GM18505 (cell line): ENCODE results near the gene MYO3B.

Source experiments
- ATAC-seq: cut with Tn5 transposase; IDR thresholded peaks from one replicate; pipeline ENCODE4 v1.9.1; 2021; ENCODE audit not compliant: unreplicated experiment
- POLR2A ChIP-seq: IDR thresholded peaks from 4 replicates; pipeline ENCODE4 v1.6.1; 2011; ENCODE audit warnings: borderline replicate concordance; ENCODE audit not compliant: insufficient read depth, insufficient read length; ENCODE audit errors: extremely low read depth

Gene MYO3B

DNA sequence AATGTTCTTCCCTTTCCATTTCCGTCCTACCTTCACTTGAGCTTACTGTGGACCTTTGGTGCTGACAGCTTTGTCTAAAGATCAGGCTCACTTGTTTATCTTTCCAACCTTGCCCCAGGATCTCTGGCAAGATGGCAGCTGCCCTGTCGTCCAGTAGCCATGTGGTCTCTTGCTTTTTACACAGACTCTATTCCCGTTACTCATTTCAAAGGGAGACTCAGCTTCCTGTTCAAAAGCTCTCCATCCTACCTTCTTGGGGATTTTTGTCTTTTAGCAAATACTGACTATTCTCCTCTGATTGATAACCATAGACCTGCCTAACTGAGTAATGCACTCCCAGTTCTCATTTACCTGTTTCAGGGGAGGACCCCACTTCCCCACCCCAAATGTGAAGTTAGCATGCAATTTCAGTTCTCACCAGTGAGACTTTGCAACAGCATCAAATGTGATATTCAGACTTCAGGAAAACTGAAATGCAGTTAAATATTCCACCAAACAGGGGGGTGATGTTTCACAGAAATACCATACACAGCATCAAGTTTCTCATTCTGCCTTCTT lies 184.4 kb downstream of the MYO3B start:
- TF ChIP-seq POLR2A, result no peak

DNA sequence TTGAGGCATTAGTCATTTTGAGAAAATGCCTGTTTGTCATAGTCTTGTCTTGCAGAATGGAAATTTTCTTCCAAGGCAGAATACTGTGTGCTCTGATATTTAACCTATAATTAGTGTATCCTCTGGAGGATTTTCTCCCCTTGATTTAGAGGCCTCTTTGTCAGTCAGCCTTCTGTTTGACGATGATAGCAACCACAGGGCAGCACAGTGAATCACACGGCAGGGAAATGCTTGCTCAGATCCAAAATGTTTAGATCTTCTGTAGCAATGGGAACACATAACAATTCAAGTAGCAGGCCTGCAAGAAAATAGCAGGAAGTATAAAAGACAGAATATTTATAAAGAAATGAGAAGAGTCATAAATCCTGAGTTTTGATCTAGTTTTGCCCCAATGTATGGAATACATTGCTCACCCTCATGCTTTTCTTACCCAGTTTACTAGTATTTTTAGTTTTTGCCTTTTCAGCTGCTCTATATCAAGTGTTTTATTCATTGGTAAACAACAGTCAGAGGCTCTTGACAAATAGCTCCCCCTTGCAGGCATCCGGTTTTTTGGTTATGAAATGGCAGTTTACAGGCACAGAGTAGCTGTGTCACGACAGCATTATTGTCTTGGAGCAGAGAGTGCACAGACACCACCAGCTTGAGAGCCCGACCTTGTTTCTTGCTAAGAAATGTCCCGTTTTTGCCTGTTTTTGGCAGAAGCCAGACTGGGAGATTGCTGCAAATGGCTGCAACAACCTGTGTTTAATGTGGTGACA lies 185.1 kb downstream of the MYO3B start:
- no peak for ATAC-seq
- TF ChIP-seq POLR2A, result no peak

More for the DNA sequence above, 184.4 kb downstream of the MYO3B start:
- no peak for ATAC-seq

DNA sequence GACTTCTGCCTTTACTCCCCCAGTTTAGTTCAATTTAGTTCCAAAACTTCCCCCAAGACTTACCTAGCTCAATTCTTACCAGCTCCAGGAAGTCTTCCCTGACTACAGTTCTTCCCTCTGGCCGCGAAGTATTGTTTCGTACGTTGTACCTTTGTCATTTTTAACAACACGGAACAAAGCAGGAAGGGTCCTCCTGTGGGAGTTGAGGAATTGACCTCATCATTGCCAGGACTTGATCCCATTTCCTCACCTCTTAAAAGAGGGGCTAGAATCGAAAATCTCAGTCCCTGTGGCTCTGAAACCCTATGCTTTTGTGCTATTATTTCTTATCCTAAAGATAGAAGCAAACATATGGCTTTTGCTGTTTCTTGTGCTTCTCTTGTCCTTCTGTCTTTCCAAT lies 187.1 kb downstream of the MYO3B start:
- no peak for ATAC-seq
- no peak for TF ChIP-seq POLR2A

DNA sequence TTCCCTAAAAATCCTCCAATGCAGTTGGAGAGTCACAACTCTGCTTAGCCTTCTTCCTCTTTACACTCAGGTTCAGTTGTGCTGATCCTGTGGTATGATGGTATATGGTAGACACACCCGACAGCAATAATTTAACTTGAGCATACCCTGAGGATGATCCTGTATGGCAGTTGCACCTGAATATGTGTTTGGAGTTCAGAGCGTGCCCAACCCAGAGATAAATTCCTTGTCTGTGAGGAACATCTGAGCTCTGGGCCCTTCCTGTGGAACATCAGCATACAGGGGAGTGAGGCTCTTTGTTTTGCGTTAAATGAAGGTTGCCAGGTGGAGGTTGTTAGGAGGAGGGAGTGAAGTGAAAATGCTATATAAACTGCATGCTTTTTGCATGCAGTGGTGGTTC lies 187.7 kb downstream of the MYO3B start:
- no peak for ATAC-seq
- no peak for TF ChIP-seq POLR2A

DNA sequence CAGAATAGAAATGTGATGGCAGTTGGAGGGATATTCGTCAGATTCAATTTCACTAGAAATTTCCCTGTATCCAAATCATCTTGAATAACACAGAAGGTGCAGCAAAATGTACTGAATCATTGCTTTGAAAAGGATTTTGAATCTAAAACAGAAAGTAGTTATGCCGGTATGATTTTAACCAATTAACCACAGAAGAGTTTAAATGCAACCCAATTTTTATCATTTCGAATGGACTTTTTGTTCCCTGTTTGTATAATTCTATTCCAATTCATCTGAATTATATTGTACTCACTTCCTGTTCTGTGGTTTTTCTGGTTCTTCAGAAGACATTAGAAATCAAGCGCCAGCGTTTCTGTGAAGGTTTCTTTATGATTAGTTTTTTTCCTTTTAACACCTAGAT lies 190.4 kb downstream of the MYO3B start:
- no peak for ATAC-seq
- no peak for TF ChIP-seq POLR2A

DNA sequence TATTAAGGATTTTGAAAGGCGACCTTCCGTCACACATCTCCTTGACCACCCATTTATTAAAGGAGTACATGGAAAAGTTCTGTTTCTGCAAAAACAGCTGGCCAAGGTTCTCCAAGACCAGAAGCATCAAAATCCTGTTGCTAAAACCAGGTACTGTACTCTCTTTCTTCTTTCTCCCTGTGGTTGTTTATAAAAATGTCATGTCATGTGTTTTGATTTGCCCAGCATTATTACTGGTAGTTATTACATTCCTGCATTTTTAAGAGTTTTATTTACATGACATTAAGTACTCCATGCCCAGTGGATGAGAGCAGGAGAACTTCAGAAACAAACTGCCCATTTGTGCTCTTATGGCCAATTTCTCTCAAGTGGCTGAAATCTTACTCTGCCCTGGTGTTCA lies 191.3 kb downstream of the MYO3B start:
- no peak for ATAC-seq

DNA sequence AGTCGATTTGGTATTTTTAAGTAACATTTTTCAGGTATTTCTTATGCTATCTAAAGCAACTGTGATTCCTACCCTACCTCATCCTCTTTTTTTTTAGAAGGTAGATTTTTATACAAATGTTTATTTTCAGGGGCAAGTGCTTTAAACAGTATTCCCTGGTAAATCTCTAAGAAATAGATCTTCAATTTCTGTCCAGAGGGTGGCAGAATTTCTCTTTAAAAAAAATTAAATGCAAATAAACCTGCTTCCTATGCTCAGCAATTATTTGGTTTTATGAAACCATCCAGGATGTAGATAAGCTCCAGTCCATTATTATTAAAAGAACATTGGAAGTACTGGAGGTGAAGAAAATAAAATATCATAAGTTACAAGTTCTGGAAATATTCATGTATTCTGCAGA lies 191.9 kb downstream of the MYO3B start:
- ATAC-seq, result no peak
- TF ChIP-seq POLR2A, result no peak

More for the DNA sequence above, 191.3 kb downstream of the MYO3B start:
- no peak for TF ChIP-seq POLR2A

DNA sequence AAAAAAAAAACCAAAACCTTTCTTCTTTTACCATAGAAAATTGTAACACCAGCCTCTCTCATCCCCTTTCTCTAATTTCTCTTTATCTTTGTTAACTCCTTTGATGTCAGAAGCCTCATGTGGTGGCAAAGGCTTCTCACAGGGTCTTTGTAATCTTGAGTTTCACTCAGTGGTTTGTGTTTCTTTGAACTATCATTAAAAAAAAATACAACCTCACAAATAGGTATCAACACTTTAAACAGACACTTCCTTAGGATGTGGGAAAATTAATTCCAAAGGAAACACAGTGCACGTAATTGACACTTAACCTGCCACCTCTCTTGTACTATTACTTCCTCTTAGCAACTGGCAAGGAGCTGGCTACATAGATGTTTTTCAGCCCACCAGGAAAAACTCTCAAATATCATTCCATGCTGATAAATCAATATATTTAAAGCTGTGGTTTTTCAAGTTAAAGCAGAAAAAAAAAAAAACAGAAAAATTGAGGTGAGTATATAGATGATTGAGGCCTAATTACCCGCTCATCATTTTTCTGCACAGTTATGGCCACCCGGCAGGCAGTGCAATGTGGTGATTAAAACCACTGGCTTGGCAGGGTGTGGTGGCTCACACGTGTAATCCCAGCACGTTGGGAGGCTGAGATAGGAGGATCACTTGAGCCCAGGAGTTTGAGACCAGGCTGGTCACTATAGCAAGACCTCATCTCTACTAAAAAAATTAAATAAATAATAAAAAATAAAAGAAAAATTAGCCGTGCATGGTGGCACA lies 193.5 kb downstream of the MYO3B start:
- no peak for TF ChIP-seq POLR2A
- no peak for ATAC-seq

DNA sequence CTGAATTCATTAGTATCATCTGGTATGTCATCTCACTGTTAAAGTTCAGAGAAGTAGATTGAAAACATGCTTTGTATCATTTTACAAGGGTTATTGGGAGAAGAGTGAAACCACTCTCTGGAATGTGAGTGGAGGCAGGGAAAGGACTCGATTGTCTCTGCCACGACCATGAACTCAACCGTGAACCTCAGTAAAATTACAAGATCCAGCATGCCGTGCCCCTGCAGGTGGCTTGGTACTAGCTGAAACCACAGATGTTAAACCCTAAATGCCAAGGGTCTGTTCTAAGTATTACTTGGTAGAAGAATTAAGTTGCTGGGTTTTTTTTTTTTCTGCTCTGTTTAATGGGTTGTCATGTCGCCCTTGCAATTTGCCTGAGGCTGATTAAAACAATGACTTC lies 197.2 kb downstream of the MYO3B start:
- TF ChIP-seq POLR2A, result no peak
- ATAC-seq, result no peak

DNA sequence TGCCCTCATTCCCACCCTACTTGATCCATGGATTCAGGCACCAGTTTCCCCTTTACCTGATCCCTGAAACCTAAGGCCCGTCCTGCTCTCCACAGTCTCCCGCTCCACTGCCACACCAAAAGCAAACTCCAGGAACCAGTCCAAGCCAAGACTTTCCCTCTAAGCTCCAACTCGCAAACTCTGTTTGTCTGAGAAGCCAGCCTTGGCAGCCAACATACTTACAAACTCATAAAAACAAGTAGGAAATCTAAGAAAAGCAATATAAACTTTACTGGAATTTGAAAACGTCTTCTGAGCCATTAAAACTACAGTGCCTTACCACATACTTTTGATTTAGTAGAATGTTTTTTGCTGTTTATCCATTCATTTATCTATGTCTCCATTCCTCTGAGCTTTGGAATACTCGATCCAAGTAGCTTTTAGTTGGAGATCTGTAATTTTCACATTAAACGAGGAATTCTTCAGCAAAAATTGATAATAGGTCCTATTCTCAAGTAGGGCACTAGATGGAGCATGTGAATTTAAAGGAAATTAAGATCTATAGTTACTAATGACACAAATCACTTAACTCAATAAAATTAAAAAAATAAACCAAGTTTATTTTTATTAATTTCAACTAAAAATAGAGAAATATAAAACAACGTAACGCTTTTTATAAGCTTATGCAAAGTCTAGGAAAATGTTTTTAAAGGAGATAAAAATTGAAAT lies 199.7 kb downstream of the MYO3B start:
- ATAC-seq, result no peak
- no peak for TF ChIP-seq POLR2A

DNA sequence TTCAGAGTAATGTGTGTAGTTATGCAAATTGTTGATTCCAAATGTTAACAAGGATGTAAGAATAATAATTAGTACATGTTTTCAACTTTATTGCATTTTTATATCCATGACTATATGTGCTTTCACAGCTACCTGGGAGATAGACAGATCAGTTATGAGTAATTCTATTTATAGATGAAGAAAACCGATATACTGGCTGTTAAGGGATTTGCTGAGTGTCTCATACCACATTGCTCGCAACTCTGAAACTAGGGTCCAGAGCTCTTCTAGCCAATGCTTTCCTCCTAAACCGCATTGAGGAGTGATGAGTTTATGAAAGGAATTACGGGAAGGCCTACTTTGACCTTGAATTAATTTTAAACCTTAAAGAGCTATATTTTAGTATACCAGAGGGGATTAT lies 202.3 kb downstream of the MYO3B start:
- ATAC-seq, result no peak
- no peak for TF ChIP-seq POLR2A

DNA sequence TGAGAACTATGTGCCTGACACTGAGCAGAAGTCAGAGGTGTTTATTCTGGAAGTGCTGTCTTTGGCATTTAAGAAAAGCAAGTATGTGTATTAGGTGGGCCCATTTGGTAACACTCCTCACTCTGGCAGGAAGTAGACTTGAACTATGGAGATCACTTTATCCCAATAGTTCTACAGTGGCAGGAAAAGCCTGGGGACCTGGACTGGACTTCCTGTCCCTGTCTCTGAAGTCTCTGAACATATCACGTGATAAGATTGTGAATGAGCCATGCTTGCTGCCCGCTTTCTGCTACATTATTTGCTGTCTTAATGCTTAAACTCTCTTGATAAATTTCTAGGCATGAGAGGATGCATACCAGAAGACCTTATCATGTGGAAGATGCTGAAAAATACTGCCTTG lies 203.7 kb downstream of the MYO3B start:
- no peak for ATAC-seq
- TF ChIP-seq POLR2A, result no peak

DNA sequence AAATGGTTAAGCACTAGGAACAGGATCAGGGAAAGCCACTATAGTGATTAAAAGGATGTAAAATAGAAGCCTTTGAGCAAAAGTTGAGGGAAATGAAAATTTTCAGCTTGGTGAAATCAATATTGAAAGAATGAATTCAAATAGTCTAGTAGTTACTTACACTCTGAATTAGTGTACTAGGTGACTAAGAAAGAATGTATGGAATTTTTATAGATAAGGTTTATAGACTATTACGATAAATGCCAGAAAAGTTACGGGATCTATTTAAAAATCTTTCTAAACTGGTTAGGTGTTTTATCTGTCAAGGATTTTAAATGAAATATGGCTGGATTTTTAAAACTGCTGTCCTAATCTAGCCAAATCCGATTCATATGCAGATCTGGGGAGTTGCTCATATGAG lies 208.6 kb downstream of the MYO3B start:
- TF ChIP-seq POLR2A, result no peak
- no peak for ATAC-seq
